GM18907 (cell line): ENCODE data around the gene GTF2A2.
"Not testable (repeated sequence)": the region's sequence is repeated elsewhere in the genome, so short reads cannot be mapped to it uniquely, and the experiment has no call there.

Experiments
- ATAC-seq: cut with Tn5 transposase; IDR thresholded peaks from one replicate; pipeline ENCODE4 v1.9.1; 2021; ENCODE audit warnings: mild to moderate bottlenecking, moderate library complexity; ENCODE audit not compliant: unreplicated experiment

GTF2A2 gene

DNA sequence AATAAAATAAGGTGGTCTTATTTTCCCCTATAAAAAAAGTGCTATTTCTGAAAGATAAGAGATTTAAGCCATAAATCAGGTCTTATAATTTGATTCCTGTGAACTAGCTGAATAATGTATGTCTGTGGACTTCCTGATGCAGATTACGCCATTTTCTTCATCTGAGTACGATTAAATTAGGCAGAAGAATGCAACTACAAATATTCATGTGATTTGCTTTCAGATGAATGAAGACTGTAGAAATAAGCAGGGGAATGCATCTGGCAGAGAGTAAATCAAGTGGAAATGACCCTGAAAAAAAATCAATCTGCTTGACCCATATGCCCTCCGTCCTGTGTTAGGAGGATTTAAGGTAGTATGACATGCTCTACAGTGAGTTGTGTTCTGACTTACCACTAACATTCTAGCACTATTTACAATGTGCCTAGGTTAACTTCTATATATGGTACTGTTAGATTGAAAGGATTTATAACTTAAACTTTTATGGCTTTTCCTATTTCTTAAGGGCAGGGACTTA lies 17.1 kb upstream of the GTF2A2 start:
- no peak for ATAC-seq

DNA sequence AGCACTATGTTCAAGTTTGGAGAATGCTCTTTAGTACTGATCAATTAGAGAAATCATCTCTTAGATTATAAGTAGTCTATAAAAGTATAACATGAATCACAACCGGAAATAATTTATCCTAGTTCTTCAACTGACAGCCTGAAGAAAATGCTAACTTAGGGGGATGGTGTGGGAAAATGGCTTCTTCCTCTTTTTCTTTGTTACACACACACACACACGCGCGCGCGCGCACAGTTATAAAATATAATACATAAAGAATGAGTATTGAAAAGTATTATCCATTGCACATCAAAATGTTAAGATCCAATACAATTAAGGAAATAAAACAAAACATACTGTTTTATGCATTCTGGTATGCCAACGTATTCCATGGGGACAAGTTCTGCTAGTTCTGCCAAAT lies 11.2 kb upstream of the GTF2A2 start:
- no peak for ATAC-seq

DNA sequence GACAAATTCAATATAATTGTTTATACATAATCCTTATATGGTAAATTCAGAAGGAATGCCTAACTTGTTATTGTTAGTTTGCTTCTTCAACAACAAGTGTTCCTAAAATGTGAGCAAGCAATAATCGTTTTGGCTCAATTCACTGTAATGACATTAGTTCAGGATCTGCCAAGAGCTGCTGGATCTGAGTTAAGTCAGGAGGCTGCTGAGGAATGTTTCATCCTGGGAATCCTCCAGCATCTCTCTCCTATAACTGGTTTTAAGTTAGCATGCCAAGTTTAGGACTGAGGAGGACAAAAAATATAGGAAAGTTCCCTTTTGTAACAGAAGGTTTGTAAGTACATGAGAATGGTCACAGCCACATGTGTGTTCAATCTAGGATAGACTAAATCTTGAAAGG lies 4.9 kb upstream of the GTF2A2 start:
- ATAC-seq = no peak

DNA sequence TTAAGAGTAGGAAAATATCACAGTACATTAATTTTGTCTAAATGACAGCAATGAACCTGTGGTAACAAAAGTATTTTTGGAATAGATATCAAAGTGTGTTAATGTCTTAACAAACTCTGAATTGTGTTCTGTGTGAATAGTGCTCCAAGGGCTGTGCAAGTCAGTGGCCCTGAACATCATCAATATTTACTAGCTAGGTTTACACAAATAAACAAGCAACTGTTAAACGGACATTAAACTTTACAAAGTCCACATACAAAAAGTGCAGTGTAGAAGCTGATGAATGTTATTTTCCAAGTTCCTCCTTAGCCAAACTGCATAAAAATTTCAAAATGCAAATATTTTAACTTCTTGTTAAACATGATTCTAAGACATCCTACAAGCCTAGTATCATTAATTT lies 2.1 kb upstream of the GTF2A2 start:
- ATAC-seq = no peak

DNA sequence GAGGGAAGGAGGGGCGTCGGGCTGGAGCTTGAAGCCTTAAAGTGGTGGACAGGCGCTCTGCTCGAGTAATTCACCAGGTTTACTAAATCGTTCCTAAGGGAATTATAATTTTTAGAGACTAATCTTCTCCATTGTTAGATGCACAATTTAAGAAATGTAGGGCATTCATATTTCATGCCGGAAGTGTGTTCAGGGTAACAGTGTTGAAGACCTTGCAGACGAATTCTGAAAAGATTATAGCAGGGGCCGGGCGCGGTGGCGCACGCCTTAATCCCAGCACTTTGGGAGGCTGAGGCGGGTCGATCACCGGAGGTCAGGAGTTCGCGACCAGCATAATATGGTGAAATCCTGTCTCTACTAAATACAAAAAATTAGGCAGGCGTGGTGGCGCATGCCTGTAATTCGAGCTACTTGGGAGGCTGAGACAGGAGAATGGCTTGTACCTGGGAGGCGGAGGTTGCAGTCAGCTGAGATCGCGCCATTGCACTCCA lies 365 bp upstream of the GTF2A2 start:
- peak; percentile 12 for ATAC-seq

DNA sequence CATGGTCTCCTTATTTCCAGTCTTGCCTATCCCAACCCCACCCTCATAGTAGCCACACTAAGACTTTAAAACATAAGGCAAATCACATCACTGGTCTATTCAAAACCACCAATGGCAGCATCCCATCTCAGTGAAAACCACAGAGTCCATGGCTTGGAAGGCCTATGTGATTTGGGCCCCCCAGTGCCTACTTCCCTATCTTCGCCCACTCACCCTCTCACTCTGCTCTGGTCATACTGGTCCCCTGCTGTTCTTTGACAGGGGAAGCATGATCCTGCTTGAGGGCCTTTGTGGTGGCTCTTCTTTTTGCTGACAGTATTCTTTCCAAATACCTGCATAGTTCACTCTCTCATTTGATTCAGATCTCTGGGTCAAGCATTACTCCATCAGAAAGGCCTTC lies 3.3 kb downstream of the GTF2A2 start:
- no peak for ATAC-seq

DNA sequence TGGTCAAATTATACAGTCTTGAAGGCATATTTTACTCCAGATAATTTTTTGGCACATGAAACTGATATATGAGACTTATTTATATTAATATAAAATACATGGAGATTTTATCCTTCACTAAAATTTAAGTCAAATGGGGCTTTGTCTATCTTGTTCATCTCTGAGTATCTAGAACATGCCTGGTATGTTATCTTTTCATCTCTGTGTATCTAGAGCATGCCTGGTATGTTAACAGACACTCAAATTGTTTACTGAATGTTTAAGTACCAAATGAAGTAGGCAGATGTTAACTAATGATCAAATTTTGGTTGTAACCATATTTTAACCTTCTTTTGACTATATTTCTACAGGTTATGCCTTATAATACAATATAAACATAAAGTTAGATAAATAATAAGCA lies 7.7 kb downstream of the GTF2A2 start:
- ATAC-seq = no peak

DNA sequence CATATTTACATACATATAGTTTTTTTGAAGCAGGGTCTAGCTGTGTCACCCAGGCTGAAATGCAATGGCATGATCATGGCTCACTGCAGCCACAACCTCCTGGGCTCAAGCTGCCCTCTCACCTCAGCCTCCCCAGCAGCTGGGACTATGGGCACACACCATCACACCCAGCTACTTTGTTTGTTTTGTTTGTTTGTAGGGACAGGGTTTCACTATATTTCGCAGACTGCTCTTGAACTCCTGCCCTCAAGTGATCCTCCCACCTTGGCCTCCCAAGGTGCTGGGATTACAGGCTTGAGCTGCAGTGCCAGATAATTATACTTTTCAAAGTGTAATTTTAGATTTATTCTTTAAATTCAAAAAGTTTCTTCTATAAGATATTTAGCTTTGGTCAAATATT lies 10.2 kb downstream of the GTF2A2 start:
- ATAC-seq = no peak

DNA sequence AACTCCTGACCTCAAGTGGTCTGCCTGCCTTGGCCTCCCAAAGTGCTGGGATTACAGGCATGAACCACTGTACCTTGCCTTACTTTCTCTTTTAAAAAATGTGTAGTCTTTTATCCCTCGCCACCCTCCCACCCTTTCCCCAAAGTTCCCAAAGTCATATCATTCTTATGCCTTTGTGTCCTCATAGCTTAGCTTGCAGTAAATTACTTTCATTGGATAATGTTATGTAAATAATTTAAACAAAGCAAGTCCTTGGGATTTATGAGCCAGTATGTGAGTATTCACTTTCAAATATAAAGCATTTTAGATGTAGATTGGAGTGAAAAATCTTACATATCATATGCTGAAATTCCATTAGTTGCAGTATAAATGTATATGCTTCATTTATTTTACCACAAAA lies 11.0 kb downstream of the GTF2A2 start:
- ATAC-seq = no peak

DNA sequence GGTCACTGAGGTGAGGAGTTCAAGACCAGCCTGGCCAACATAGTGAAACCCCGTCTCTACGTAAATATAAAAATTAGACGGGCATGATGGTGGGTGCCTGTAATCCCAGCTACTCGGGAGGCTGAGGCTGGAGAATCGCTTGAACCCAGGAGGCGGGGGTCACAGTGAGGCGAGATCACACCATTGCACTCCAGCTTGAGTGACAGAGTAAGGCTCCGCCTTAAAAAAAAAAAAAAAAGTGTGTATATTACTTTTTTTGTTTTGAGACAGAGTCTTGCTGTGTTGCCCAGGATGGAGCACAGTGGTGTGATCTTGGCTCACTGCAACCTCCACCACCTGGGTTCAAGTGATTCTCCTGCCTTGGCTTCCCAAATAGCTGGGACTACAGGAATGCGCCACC lies 11.5 kb downstream of the GTF2A2 start:
- ATAC-seq = not testable (repeated sequence)

DNA sequence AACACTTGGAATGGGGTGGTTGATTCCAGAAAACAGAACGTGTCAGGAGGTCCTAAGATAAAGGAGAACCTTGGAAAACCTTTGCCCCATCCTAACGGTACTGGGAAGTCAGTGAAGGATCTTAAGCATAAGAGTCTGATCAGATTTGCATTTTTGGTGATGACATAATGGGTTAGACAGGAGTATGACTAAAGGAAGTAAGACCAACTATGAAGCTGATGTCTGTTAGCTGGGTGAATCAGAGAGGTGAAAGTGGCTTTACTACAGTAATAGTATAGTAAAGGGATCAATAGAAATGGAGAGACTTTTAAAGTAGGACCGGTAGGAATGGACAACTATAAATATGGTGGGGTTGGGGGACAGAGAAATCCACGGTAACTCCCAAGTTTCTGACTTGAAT lies 12.6 kb downstream of the GTF2A2 start:
- ATAC-seq = no peak

DNA sequence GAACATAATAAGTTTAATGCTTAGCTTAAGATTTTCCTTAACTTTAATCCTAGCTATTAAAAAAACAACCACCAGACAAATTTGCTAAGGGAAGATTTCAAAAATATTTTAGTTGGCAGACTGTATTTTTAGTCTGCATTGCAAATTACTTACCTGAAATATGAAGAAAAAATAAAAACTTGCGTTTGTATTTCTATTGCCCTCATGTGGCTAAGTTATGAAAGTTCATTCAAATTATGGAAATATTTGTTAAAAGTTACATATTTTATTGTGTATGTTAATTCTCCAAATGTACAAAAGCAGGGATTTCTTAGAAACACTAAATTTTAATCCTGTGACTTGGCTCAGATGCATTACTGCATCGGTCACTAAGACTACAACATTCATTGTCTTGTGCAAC lies 15.0 kb downstream of the GTF2A2 start:
- ATAC-seq = no peak

DNA sequence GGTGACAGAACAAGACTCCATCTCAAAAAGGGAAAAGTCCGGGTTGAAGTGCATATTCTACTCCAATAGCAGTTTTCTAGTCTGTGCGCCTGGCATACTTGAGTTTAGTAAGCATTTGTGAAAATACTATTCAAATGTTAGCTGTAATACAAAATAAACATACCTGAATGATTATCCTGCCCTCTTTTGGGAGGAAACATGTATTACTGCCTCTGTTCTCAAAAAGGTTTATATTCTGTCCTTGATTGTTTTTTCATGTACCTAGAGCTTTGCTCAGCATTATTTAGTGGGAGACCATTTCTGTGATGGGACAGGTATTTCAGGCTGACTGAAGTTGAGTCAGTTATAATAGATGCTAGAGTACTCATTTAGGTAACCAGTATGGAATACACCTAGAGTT lies 19.8 kb downstream of the GTF2A2 start:
- ATAC-seq = not testable (repeated sequence)

DNA sequence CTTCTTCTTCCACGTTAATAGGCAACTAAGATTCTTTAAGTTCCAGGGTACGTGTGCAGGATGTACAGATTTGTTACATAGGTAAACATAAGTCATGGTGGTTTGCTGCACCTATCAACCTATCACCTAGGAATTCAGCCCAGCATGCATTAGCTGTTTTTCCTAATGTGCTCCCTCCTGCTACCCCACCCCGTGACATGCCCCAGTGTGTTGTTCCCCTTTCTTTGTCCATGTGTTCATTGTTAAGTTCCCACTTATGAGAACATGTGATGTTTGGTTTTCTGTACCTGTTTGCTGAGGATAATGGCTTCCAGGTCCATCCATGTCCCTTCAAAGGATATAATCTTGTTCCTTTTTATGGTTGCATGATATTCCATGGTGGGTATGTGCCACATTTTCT lies 21.1 kb downstream of the GTF2A2 start:
- ATAC-seq = no peak

DNA sequence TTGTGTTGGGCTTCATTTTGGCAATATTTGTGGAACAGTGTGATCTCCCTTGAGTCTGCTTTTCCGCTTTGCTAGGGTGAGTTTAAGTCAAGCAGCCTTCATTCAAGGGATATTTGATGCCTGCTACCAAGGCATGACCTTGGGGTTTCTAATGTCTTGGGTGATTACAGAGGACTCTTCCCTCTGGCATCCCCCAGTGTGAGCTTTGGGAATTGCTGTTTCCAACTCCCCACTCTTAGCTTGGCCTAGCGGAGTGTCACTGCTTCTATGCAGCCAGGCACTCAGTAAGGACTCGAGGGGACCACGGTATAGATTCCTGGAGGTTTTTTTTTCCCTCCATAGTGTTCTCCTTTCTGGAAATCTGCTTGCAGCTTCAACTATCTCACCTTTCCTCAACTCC lies 24.6 kb downstream of the GTF2A2 start:
- no peak for ATAC-seq

DNA sequence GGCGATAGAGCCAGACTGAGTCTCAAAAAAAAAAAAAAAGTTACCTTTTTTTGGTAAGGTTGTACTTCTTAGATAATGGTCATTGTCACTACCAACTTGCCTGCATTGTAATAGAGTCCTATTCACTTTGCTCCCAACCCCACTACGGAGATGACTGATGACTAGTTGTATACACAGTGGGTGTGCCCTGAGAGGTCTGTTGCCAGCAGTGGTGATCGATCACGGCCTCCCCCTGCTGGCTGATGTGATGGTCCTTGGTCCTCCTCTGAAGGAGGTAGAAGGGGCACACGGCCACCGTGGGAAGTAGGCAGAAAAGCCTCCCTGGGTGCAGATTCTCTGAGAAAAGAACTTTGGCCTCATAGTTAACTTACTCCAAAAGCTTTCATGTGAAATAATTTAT lies 35.0 kb downstream of the GTF2A2 start:
- peak; percentile 86 for ATAC-seq

DNA sequence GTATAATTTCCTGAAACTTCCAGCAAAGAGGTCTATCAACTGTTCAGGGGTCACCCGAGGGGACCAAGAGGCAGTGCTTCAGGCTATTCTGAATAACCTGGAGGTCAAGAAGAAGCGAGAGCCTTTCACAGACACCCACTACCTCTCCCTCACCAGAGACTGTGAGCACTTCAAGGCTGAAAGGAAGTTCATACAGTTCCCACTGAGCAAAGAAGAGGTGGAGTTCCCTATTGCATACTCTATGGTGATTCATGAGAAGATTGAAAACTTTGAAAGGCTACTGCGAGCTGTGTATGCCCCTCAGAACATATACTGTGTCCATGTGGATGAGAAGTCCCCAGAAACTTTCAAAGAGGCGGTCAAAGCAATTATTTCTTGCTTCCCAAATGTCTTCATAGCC lies 38.9 kb downstream of the GTF2A2 start:
- no peak for ATAC-seq

DNA sequence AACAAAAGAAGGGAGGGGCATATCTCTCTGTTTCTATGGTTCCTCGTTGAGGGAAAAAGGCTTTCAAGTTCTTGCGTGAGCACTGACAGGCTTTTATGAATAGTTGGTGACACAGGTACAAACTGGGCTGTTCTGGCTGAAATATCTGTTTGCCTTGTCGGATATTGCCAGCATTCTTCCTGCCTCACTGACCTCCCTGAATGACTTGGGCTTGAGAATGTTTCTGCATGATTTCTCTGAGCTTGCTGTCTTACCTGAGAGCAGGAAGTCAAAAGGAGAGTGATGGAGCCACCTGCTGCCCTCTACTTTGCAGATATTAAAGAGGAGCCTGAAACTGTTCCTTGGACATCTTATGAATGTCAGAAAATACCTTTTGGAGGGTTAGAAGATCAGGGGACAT lies 40.9 kb downstream of the GTF2A2 start:
- no peak for ATAC-seq

DNA sequence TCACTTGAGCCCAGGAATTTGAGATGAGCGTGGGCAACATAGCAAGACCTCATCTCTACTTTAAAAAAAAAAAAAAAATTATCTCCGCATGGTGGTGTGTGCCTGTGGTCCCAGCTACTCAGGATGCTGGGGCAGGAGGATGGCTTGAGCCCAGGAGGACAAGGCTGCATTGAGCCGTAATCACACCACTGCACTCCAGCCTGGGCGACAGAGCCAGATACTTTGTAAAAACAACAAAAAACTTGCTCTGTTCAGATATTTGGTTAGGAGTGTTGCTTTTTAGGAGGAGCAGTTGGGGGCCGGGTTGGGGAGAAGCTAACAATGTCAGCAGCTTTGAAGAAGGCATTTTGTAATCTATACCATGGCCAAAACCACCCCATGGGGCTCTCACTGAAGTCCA lies 41.7 kb downstream of the GTF2A2 start:
- no peak for ATAC-seq

DNA sequence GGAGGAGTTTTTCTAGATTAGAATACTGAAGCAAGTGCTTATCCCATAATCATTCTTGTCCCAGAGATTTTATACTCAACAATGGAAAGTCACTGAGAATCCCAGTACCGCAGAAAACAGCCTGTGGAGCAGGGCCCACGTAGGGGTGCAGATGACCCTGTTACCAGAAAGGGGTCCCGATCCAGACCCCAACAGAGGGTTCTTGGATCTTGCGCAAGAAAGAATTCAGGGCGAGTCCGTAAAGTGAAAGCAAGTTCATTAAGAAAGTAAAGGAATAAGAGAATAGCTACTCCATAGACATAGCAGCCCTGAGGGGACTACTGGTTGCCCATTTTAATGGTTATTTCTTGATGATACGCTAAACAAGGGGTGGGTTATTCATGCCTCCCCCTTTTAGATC lies 43.2 kb downstream of the GTF2A2 start:
- ATAC-seq = no peak

DNA sequence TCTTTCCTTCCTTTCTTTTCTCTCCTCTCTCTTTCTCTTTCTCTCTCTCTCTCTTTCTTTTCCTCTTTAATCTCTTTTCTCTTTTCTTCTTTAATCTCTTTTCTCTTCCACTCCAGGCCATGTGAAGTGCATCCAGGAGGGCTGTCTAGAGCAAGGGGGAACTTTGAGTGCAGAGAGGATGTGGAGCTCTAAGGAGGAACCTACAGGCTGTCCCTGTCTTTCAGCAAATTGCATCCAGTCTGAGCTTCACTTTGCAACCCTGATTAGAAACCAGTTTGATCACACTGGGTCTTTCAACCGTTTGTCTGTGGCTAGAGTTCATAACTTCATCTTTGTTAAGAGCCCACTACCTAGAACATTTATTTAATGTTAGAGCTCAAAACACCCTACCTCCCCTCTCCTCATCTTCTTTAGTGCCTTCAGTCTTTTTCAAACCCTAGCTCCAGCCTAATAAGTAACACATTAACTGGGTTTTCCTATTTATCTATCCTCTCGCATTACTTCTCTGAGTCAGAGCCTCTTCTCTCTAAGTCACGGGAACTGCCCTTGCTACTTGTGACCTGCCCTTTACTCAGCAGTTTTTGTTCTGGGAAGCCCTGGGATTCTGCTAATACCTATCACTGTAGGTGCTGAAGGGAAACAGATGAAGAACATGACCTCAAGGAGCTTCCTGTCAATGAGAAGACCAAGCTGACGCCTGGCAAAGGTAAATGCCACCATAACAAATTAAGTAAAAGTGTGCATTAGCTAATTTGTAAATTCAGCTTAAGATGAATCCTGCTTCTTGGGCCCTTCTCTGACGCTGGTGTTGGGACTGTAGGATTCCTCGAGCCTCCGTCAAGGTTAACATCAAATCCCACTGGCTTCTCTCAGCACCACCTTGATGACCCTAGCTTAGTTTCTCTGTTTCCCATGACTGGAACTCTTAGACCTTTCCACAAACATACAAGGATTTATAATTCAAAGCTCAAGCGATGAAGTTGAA lies 45.7 kb downstream of the GTF2A2 start, which contains the start of gene GCNT3:
Gene GCNT3, plus strand, starts transcription at position 508 of the 985 bp plus-strand sequence. CDS start 6,456 bp downstream, outside the sequence.
- peak; percentile 57 for ATAC-seq
